Cerebellar nuclear complex (tissue), 1 donor: ENCODE measurements around the gene MDM2.
"Not testable (repeated sequence)": the region's sequence is repeated elsewhere in the genome, so short reads cannot be mapped to it uniquely, and the experiment has no call there.

Experiments
- DNase-seq, 2 experiments: peaks; one replicate each; lab custom pipeline; 2025; lab: John Stamatoyannopoulos, UW

The MDM2 gene

GRCh38 chr12:68853396-68854077 is 45.6 kb downstream of the MDM2 start:
- DNase-seq = no peak

GRCh38 chr12:68854078-68854468 is 46.1 kb downstream of the MDM2 start:
- DNase-seq = no peak

- no peak for DNase-seq
These were observed 46.6 kb downstream of the MDM2 start for GRCh38 chr12:68854554-68854953.

- no peak for DNase-seq
These were observed 47.1 kb downstream of the MDM2 start for GRCh38 chr12:68855111-68855510.

GRCh38 chr12:68855771-68856170 is 47.8 kb downstream of the MDM2 start:
- no peak for DNase-seq

GRCh38 chr12:68856510-68856909 is 48.5 kb downstream of the MDM2 start:
- no peak for DNase-seq

GRCh38 chr12:68861890-68862289 is 53.9 kb downstream of the MDM2 start:
- DNase-seq = no peak

GRCh38 chr12:68863109-68863770 is 55.3 kb downstream of the MDM2 start:
- DNase-seq = no peak

GRCh38 chr12:68863886-68864454 is 56.0 kb downstream of the MDM2 start:
- not testable (repeated sequence) for DNase-seq

- DNase-seq = no peak
These were observed 56.6 kb downstream of the MDM2 start for GRCh38 chr12:68864604-68865003.

- no peak for DNase-seq
These were observed 57.6 kb downstream of the MDM2 start for GRCh38 chr12:68865399-68866164.

- DNase-seq = no peak
These were observed 59.0 kb downstream of the MDM2 start for GRCh38 chr12:68866950-68867349.

GRCh38 chr12:68867606-68868005 is 59.6 kb downstream of the MDM2 start:
- no peak for DNase-seq

- DNase-seq = no peak
These were observed 60.2 kb downstream of the MDM2 start for GRCh38 chr12:68868043-68868790.

GRCh38 chr12:68870011-68870410 is 62.0 kb downstream of the MDM2 start:
- DNase-seq = no peak

GRCh38 chr12:68870443-68870842 is 62.5 kb downstream of the MDM2 start:
- no peak for DNase-seq

- DNase-seq = no peak
These were observed 63.4 kb downstream of the MDM2 start for GRCh38 chr12:68871396-68871795.

GRCh38 chr12:68871921-68872320 is 63.9 kb downstream of the MDM2 start:
- DNase-seq = no peak

- DNase-seq = no peak
These were observed 65.3 kb downstream of the MDM2 start for GRCh38 chr12:68873316-68873715.

GRCh38 chr12:68876461-68876860 is 68.5 kb downstream of the MDM2 start:
- DNase-seq = no peak

GRCh38 chr12:68877583-68877982 is 69.6 kb downstream of the MDM2 start:
- DNase-seq = no peak

GRCh38 chr12:68878283-68878682 is 70.3 kb downstream of the MDM2 start:
- DNase-seq = no peak
